ENCODE data around the gene RGS8. TPM values are rescaled to one million over a fixed set of nuclear protein-coding genes. Genes with fewer than 3 reads are reported as not detected.

The RGS8 gene
- total RNA-seq, 1 donor from 2014 or later = 0.17 TPM

GRCh38 chr1:182641561-182641960, 42.8 kb downstream of the RGS8 start:
- no peaks in the 10 kb centered on the region for H3K27me3 Mint-ChIP-seq (ENCODE audit: low read depth)
- DNase-seq (ENCODE audit: low spot score) = no peak

DNA sequence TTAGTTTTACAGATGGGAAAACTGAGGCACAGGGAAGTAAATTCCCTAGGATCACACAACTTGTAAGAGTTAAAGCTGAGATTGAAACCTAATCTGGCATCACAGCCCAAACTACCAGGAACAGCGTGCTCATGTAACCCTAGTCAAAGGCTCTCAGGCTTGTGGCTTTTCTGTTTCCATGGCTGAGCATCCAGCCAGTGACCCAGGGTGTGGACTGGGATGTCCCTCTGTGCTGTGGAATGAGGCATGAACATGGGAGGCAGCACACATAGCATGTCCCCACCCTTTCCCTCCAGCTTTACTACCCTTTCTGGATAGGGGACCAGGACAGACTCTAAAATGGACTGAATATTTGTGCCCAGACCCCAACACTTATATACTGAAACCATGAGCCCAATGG, 45.1 kb downstream of the RGS8 start:
- no peak for DNase-seq (ENCODE audit: low spot score)

More at GRCh38 chr1:182641561-182641960, 42.8 kb downstream of the RGS8 start:
- no peaks in the 10 kb centered on the region for H3K36me3 Mint-ChIP-seq (ENCODE audit: low read depth)
- H3K9me3 Mint-ChIP-seq (ENCODE audit: low read depth) = no peaks in the 10 kb centered on the region
- H3K4me1 Mint-ChIP-seq (ENCODE audit: low read depth) = no peaks in the 10 kb centered on the region
- TF ChIP-seq, protein P1, sequence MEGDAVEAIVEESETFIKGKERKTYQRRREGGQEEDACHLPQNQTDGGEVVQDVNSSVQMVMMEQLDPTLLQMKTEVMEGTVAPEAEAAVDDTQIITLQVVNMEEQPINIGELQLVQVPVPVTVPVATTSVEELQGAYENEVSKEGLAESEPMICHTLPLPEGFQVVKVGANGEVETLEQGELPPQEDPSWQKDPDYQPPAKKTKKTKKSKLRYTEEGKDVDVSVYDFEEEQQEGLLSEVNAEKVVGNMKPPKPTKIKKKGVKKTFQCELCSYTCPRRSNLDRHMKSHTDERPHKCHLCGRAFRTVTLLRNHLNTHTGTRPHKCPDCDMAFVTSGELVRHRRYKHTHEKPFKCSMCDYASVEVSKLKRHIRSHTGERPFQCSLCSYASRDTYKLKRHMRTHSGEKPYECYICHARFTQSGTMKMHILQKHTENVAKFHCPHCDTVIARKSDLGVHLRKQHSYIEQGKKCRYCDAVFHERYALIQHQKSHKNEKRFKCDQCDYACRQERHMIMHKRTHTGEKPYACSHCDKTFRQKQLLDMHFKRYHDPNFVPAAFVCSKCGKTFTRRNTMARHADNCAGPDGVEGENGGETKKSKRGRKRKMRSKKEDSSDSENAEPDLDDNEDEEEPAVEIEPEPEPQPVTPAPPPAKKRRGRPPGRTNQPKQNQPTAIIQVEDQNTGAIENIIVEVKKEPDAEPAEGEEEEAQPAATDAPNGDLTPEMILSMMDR (IDR thresholded peaks at IDR 0.05) = no peak
- H3K27ac Mint-ChIP-seq (ENCODE audit: unreplicated experiment) = no peak overlapping the region
- H3K4me3 Mint-ChIP-seq (ENCODE audit: unreplicated experiment) = no peak overlapping the region

GRCh38 chr1:182637769-182638168, 46.6 kb downstream of the RGS8 start:
- DNase-seq (ENCODE audit: low spot score) = no peak
- Mint-ChIP-seq H3K4me3 (ENCODE audit: unreplicated experiment) (no peak overlapping the region), H3K9me3 (ENCODE audit: low read depth) (no peaks in the 10 kb centered on the region), H3K27ac (ENCODE audit: unreplicated experiment) (no peak overlapping the region), H3K4me1 (ENCODE audit: low read depth) (no peaks in the 10 kb centered on the region), H3K27me3 (ENCODE audit: low read depth) (peaks cover 2% of the 10 kb centered on the region), H3K36me3 (ENCODE audit: low read depth) (no peaks in the 10 kb centered on the region)
- TF ChIP-seq, protein P1 (IDR thresholded peaks at IDR 0.05) = no peak

More for the DNA sequence above, 45.1 kb downstream of the RGS8 start:
- Mint-ChIP-seq H3K4me3 (ENCODE audit: unreplicated experiment) (no peak overlapping the region), H3K9me3 (ENCODE audit: low read depth) (no peaks in the 10 kb centered on the region), H3K27ac (ENCODE audit: unreplicated experiment) (no peak overlapping the region), H3K4me1 (ENCODE audit: low read depth) (no peaks in the 10 kb centered on the region), H3K36me3 (ENCODE audit: low read depth) (no peaks in the 10 kb centered on the region), H3K27me3 (ENCODE audit: low read depth) (peaks cover 2% of the 10 kb centered on the region)
- TF ChIP-seq, protein P1 (IDR thresholded peaks at IDR 0.05) = no peak

- no peak overlapping the region for H3K27ac Mint-ChIP-seq (ENCODE audit: unreplicated experiment)
- no peaks in the 10 kb centered on the region for H3K9me3 Mint-ChIP-seq (ENCODE audit: low read depth)
- H3K4me1 Mint-ChIP-seq (ENCODE audit: low read depth) = peaks cover 2% of the 10 kb centered on the region
- no peaks in the 10 kb centered on the region for H3K36me3 Mint-ChIP-seq (ENCODE audit: low read depth)
- TF ChIP-seq, protein P1 (IDR thresholded peaks at IDR 0.05) = no peak
- no peak overlapping the region for H3K4me3 Mint-ChIP-seq (ENCODE audit: unreplicated experiment)
- DNase-seq (ENCODE audit: low spot score) = no peak
- H3K27me3 Mint-ChIP-seq (ENCODE audit: low read depth) = peaks cover 2% of the 10 kb centered on the region
Observed at GRCh38 chr1:182635871-182636270, 48.5 kb downstream of the RGS8 start.

Other genes with a start within 250 kb of the RGS8 start
- not detected in 3 replicates for gene RGSL1, start 234.4 kb downstream of the RGS8 start, total RNA-seq
- gene RNASEL, start 95.3 kb downstream of the RGS8 start, total RNA-seq = 3.5 to 5.2 TPM (median 4.0 TPM) in 3 replicates
- 0.56 to 7.7 TPM (median 7.0 TPM) in 3 replicates for gene RGS16, start 80.2 kb downstream of the RGS8 start, total RNA-seq
- gene NPL, start 105.2 kb upstream of the RGS8 start, total RNA-seq = 2.3 to 5.0 TPM (median 4.3 TPM) in 3 replicates
- gene DHX9, start 154.8 kb upstream of the RGS8 start, total RNA-seq = 116 to 167 TPM (median 117 TPM) in 3 replicates